CD4-positive, alpha-beta T cell treated with Interleukin-6 at 100 ng/mL for 8 hours (primary cell): ENCODE measurements around the gene NXPH4.

ENCODE experiments used
- DNase-seq: peaks from one replicate; pipeline ENCODE4 v3.0.0-alpha.2; 2020; ENCODE audit warnings: mixed read lengths, low spot score

Gene NXPH4

DNA sequence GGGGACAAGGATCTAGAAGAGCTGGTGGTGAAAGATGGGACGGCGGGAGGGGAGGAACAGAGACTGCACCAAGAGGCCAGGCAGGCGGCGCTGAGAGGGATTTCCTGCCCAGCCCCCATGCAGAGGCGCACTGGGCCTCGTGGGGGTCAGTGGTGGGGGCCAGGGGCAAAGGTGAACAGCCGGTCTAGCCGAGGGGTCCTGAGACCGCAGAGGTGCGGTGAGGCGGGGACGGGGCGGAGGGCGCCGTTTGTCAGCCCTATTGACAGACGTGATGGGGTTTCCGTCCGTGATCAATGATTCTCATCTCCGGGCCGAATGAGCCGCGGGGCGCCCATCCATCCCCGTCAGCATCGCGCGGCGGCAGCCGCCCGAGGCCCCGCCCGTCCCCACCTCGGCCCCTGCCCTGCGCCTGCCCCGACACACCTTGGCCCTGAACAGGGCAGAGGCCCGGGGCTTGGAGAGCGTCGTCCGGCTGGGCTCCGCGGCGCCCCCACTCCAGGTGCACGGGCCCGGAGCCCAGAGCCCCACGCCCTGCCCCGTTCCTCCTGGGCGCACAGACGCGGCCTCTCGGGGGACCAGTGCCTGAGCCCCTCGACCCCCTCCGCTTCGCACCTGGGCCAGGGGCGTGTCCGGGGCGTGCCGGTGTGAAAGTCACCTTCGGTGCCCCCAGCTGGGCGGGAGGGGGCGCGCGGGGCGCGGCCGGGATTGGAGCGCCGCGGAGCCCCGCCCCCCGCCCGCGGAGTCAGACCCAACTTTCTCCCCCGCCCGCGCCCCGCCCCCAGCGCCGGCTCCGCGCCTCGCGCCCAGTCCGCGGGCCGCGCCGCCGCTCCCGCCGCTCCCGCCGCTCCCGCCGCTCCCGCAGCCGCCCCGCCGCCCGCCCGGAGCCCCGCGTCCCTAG is at the start of gene NXPH4:
NXPH4 (plus strand) TSS at position 781 of the 898 bp plus-strand sequence. CDS start 176 bp downstream, outside the sequence.
- peak; percentile 42 for DNase-seq

DNA sequence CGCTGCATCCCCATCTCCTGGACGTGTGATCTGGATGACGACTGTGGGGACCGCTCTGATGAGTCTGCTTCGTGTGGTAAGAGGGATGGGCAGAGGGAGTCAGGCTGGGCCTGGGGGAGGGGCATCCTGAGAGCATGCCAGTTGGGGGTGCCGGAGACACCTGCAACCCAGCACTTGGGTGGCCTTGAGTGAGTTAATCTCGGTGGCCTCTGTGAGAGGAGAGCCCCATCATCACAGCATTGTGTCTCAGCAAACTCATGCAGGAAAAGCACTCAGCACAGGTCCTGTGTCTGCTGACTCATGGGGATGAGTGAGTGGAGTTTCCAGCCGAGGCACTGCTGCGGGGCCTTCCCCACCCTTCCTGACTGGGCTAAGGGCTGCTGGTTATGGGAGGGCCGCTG is 49.6 kb upstream of the NXPH4 start:
- no peak for DNase-seq

DNA sequence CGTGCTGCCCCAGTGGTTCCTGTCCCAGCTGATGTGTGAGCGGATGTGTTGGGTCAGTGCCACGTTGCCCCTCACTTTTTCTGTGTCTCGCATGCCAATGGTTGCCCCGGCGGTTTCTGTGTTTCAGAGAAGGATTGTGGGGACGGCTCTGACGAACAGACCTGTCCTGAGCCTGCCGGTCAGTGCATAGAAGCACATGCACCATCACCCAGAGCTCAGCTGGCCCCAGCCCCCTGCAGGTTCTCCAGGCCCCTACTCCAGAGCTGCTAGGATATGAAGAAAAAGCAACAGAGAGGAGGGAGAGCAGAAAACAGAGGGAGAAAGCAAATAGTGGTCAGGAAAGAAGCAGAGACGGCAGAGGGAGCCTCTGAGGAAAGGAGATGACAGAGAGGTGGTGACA is 48.5 kb upstream of the NXPH4 start:
- no peak for DNase-seq

DNA sequence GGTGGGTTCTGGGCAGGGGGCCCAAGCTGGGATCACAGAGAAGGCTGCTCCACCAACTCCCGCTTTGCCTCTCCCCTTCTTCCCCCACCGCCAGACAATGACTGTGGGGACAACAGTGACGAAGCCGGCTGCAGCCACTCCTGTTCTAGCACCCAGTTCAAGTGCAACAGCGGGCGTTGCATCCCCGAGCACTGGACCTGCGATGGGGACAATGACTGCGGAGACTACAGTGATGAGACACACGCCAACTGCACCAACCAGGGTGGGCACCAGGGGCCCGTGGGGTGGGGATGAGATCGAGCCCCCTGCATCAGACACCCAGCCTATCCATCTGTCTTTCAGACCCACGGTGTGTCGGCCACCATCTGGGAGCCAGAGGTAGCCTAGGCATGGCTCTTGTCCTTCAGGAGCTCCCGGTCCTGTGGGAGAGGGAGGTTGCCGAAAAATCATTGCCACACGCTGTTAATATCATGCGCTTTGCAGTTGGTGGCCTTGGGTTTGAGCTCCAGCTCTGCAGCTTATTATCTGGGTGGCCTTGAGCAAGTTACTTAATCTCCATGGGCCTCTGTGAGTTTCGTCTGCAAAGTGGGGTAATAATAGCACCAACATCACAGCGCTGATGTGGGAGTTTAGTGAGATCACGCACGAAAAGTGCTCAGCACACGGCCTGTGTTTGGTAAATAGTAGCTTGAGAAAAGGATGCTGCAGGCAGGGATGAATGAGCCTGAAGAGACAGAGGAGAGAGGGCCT is 47.4 kb upstream of the NXPH4 start:
- no peak for DNase-seq

DNA sequence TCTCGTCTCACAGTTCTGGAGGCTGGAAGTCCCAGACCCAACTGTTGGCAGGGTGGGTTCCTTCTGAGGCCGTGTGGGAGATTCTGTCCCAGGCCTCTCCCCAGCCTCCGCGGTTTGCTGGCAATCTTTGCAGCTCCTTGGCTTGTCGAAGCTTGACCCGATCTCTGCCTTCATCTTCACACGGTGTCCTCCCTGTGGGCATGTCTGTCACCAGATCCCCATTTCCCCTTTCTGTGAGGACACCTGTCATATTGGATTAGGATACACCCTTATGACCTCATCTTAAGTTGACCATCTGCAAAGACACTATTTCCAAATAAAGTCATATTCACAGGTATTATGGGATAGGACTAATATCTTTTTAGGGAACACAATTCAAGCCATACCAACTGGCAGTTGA is 46.6 kb upstream of the NXPH4 start:
- DNase-seq, result no peak

DNA sequence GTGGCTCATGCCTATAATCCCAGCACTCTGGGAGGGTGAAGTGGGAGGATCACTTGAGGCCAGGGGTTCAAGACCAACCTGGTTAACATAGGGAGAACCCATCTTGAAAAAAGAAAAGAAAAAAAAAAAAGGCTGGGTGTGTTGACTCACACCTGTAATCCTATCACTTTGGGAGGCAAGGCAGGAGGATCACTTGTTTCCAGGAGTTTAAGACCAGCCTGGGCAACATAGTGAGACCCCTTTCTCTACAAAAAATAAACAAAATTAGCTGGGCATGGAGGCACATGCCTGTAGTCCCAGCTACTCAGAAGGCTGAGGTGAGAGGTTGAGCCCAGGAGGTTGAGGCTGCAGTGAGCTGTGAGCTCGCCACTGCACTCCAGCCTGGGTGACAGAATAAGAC is 46.2 kb upstream of the NXPH4 start:
- no peak for DNase-seq

DNA sequence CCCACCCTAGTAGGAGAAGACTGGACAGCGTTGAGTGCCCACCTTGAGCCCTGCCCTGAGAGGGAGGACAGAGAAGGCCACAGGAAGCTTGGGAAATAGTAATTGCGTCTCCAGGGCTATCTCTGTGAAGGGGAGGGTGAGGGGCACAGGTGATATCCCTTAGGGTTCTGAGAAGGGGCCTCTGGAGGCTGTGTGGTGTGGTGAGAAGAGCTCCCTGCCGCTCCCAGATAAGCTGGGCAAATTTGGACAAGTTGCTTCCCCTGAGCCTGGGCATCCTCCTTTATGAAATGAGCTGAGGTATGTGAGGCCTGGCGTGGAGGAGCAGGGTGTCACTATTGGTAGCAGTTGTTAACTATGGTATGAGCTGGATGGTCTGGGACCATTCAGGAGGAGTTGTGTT is 45.7 kb upstream of the NXPH4 start:
- DNase-seq, result no peak

DNA sequence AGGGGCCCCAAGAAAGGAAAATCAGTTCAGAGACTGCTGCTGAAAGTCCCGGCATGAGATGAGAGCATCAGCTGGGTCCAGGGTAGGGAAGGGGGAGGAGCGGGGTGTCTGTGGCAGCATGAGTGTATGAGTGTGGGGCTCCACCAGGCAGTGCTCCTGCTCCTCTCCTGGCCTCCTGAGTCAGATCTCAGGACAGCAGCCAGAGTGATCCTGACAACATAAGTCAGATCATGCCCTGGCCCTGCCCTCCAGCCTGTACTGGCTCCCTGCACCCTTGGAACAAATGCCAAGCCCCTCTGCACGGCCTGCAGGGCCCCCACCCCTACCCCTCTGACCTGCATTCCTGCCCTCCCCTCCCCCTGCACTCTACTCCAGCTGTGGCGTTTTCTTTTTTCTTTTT is 44.9 kb upstream of the NXPH4 start:
- no peak for DNase-seq

DNA sequence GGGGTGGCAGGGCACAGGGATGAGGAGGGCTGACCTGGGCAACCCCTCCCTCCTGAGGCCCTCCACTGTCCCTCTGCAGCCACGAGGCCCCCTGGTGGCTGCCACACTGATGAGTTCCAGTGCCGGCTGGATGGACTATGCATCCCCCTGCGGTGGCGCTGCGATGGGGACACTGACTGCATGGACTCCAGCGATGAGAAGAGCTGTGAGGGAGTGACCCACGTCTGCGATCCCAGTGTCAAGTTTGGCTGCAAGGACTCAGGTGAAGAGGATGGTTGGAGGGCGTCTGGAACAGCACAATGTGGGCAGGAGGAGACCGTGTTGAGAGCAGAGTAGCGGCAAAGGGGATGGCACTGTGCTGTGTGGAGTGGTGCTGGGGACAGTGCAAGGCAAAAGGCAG is 43.5 kb upstream of the NXPH4 start:
- DNase-seq, result no peak

DNA sequence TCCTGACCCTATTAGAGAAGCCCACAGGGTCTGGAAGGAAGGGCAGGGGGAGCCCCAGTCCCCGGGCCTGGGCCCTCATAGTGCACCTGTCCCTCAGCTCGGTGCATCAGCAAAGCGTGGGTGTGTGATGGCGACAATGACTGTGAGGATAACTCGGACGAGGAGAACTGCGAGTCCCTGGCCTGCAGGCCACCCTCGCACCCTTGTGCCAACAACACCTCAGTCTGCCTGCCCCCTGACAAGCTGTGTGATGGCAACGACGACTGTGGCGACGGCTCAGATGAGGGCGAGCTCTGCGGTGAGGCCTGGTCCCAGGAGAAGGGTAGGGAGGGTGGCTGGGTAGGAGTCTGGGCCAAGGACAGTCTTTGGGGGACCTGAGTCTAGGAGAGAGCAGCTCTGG is 42.9 kb upstream of the NXPH4 start:
- no peak for DNase-seq

DNA sequence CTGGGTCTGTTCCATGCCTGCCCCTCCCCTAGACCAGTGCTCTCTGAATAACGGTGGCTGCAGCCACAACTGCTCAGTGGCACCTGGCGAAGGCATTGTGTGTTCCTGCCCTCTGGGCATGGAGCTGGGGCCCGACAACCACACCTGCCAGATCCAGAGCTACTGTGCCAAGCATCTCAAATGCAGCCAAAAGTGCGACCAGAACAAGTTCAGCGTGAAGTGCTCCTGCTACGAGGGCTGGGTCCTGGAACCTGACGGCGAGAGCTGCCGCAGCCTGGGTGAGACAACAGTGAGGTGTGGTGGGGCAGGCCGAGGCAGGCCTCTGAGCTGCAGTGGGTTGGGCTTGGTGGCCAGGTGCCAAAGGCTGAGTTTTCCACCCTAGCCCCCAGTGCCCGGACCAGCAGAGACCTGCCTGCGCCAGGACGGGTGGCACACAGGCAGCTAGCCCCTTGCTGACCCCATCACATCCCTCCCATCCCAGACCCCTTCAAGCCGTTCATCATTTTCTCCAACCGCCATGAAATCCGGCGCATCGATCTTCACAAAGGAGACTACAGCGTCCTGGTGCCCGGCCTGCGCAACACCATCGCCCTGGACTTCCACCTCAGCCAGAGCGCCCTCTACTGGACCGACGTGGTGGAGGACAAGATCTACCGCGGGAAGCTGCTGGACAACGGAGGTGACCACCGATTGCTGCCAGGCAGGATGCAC is 41.0 kb upstream of the NXPH4 start:
- peak; percentile 10 for DNase-seq

DNA sequence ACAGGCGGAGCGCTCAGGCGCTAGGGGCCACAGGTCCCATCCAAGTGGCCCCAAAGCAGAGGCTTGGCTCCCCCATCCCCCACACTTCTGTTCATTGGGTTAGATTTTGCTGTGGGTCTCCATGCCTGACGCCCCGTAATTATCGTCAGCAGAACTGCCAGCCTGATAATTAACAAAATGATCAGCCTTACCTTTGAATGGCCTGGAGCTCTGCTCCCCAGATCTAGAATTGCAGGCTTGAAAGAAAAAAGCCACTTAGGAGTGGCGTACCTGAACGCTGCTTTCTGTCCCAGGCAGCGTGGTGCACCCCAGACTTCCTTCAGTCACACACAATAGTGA is 40.5 kb upstream of the NXPH4 start:
- no peak for DNase-seq

DNA sequence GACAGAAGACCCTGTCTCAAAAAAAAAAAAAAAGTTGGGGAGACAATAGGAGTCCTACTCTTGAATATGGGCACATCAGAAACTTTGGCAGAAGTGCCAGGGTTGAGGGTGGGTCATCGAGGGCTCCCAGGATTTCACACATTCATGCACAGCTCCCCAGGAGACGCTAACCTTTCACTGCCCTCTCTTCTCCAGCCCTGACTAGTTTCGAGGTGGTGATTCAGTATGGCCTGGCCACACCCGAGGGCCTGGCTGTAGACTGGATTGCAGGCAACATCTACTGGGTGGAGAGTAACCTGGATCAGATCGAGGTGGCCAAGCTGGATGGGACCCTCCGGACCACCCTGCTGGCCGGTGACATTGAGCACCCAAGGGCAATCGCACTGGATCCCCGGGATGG is 39.7 kb upstream of the NXPH4 start:
- DNase-seq, result no peak

DNA sequence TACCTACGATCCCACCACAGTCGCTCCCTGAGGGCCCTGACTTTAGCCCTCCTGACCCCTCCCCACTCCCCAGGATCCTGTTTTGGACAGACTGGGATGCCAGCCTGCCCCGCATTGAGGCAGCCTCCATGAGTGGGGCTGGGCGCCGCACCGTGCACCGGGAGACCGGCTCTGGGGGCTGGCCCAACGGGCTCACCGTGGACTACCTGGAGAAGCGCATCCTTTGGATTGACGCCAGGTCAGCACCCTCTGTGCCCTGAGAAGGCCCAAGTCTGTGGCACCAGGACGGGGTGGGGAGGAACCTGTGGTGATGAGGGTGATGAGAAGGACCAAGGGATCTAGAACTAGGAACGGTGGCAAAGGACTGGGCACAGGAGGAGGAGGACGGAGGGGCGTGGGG is 39.2 kb upstream of the NXPH4 start:
- no peak for DNase-seq

DNA sequence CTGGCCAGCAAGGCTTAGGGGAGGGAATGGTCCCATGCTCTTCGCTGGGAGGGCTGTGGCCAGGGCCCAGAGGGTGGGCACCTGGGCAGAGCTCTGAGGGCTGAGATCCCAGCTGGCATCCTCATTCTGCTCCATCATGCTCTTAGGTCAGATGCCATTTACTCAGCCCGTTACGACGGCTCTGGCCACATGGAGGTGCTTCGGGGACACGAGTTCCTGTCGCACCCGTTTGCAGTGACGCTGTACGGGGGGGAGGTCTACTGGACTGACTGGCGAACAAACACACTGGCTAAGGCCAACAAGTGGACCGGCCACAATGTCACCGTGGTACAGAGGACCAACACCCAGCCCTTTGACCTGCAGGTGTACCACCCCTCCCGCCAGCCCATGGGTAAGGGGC is 38.4 kb upstream of the NXPH4 start:
- DNase-seq, result no peak

DNA sequence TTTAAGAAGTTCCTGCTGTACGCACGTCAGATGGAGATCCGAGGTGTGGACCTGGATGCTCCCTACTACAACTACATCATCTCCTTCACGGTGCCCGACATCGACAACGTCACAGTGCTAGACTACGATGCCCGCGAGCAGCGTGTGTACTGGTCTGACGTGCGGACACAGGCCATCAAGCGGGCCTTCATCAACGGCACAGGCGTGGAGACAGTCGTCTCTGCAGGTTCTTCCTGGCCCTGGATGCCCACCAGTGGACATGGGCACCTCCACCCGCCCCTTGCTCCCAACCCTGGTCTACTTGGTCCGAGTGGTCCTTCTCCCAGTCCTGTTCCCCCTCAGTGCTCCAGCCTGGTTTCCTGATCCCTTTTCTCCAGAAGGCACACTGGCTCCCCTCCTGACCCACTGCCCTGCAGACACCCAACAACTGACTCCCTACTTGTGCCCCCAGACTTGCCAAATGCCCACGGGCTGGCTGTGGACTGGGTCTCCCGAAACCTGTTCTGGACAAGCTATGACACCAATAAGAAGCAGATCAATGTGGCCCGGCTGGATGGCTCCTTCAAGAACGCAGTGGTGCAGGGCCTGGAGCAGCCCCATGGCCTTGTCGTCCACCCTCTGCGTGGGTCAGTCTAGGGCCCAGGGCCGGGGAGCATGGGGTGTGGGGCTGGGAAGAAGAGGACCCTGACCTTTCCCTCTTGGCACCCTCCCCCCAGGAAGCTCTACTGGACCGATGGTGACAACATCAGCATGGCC is 37.1 kb upstream of the NXPH4 start:
- no peak for DNase-seq

DNA sequence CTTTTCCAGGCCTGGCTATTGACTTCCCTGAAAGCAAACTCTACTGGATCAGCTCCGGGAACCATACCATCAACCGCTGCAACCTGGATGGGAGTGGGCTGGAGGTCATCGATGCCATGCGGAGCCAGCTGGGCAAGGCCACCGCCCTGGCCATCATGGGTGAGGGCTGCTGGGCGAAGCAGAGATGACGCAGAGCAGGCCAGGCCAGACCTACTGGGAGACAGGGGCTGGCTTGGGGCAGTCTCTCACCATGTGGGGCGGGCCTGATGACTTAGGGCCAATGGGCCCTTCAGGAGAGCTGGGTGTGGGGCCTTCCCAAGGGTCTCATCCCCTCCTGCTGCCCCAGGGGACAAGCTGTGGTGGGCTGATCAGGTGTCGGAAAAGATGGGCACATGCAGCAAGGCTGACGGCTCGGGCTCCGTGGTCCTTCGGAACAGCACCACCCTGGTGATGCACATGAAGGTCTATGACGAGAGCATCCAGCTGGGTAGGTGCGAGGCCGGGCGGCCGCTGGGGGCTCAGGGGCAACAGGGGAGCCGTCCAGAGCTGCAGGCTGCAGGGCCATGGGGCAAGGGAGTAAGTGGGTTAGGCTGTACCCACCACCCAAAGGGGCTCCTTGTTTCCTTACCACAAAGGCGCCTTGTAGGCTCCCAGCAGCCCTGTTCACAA is 36.1 kb upstream of the NXPH4 start:
- DNase-seq, result no peak

DNA sequence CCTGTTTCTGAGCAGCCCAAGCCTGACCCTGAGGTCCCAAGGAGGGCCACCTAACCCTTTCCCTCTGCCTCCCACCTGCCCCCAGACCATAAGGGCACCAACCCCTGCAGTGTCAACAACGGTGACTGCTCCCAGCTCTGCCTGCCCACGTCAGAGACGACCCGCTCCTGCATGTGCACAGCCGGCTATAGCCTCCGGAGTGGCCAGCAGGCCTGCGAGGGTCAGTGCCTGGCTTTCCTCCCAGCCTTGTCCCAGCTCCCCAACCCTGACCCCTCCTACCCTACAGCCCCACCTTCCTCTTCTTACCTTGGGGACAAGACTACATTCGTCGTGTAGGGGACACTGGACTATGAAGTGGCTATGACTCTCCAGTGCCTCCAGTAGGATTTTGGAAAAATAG is 35.5 kb upstream of the NXPH4 start:
- no peak for DNase-seq

DNA sequence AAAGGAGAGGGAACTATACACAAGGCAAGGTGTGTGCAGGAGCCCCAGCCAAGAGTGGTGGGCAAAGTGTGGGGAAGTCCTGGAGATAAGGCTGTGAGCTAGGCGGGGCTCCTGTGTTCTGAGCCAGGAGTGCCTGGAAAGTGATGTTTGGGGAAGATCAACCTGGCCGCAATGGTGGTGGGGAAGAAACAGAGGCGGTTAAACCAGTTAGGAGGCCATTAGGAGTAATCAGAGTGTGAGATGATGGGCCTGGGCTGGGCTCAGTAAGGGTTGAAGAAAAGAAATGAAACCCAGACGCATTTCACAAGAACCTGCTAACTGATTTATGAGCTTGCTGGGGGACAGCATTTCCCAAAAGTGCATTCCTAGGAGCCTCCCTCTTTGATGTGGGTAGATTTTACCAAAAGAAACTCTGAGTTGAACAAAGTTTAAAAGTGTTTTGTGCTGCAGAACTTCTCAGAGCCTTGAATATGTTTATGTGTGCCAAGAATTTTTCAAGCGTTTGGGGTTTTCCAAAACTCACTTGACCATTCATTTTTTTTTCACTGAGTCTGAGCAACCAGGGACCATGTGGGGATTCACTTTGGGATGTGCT is 34.9 kb upstream of the NXPH4 start:
- no peak for DNase-seq

DNA sequence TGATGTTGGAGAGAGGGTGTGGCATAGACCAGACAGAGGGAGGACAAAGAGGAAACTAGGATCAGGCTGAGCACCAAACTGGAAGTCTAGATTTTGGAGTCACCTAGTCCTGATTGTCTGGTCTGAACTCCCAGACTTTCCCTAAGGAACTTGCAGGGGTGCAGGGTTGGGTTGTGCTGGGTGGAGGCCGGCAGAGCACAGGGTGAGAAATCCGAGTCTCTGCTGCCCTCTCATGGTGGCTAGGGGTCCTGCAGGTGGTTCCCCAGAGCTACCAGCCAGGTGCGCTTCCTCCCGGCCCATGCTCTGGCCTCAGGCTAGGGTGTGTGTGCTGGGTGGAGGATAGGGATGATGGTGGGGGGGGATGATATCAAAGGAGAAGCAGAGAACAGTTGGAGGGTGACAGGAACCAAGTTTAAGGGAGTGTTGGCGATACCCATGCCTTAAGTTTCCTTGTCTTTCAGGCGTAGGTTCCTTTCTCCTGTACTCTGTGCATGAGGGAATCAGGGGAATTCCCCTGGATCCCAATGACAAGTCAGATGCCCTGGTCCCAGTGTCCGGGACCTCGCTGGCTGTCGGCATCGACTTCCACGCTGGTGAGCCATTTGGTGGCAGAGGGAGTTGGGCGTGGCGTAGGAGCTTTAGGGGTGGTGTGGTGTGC is 33.5 kb upstream of the NXPH4 start:
- peak; percentile 73 for DNase-seq
